ENCODE results near the gene RPS19BP1. TPM values are rescaled to one million over a fixed set of nuclear protein-coding genes. Genes with fewer than 3 reads are reported as not detected.

The RPS19BP1 gene
- total RNA-seq, 2 donors from 2014 or later = 65.5 to 70.3 TPM

GRCh38 chr22:39490135-39490798 lies 42.3 kb downstream of the RPS19BP1 start:
- H3K27ac Mint-ChIP-seq = no peak overlapping the region
- H3K36me3 Mint-ChIP-seq (ENCODE audit: low read depth) = no peaks in the 10 kb centered on the region
- Histone ChIP-seq H3K9me3 (ENCODE audit: control insufficient read depth, low read length) (no peaks in the 10 kb centered on the region), H3K27me3 (ENCODE audit: control insufficient read depth, insufficient read depth, low read length, poor library complexity, severe bottlenecking) (no peaks in the 10 kb centered on the region), H3K4me1 (ENCODE audit: control insufficient read depth, insufficient read depth, low read length) (no peaks in the 10 kb centered on the region), H3K36me3 (ENCODE audit: control insufficient read depth, insufficient read depth, low read length) (no peaks in the 10 kb centered on the region), H3K4me3 (ENCODE audit: low read length) (no peak overlapping the region), H3K27ac (ENCODE audit: low read depth, low read length) (no peak overlapping the region), H3K9ac (ENCODE audit: extremely low read depth, low read length, poor library complexity, severe bottlenecking) (no peak overlapping the region)
- peak; percentile 93 for DNase-seq
- peaks cover 2% of the 10 kb centered on the region for H3K4me1 Mint-ChIP-seq
- TF ChIP-seq CTCF (conservative IDR thresholded peaks at IDR 0.05) = no peak
- H3K9me3 Mint-ChIP-seq = no peaks in the 10 kb centered on the region
- H3K4me3 Mint-ChIP-seq = no peak overlapping the region
- 52% methylated on average over 5 to 13 of the region's 13 CpGs for WGBS, 2 experiments (ENCODE audit: insufficient coverage in 1 of 2, insufficient read length in 1 of 2)
- H3K27me3 Mint-ChIP-seq (ENCODE audit: insufficient read depth) = peaks cover 9% of the 10 kb centered on the region

GRCh38 chr22:39489094-39490068 lies 43.2 kb downstream of the RPS19BP1 start:
- DNase-seq = no peak
- 91 to 96% methylated on average over 8 to 17 of the region's 17 CpGs for whole genome bisulfite sequencing, 2 experiments (ENCODE audit: insufficient coverage in 1 of 2, insufficient read length in 1 of 2)

More at GRCh38 chr22:39489094-39490068, 43.2 kb downstream of the RPS19BP1 start:
- Mint-ChIP-seq H3K27me3 (ENCODE audit: insufficient read depth) (peaks cover 5% of the 10 kb centered on the region), H3K4me1 (peaks cover 2% of the 10 kb centered on the region), H3K36me3 (ENCODE audit: low read depth) (no peaks in the 10 kb centered on the region), H3K4me3 (no peak overlapping the region), H3K27ac (no peak overlapping the region), H3K9me3 (no peaks in the 10 kb centered on the region)
- Histone ChIP-seq H3K9ac (ENCODE audit: extremely low read depth, low read length, poor library complexity, severe bottlenecking) (no peak overlapping the region), H3K4me1 (ENCODE audit: control insufficient read depth, insufficient read depth, low read length) (no peaks in the 10 kb centered on the region), H3K4me3 (ENCODE audit: low read length) (no peak overlapping the region), H3K36me3 (ENCODE audit: control insufficient read depth, insufficient read depth, low read length) (no peaks in the 10 kb centered on the region), H3K27ac (ENCODE audit: low read depth, low read length) (no peak overlapping the region), H3K9me3 (ENCODE audit: control insufficient read depth, low read length) (no peaks in the 10 kb centered on the region), H3K27me3 (ENCODE audit: control insufficient read depth, insufficient read depth, low read length, poor library complexity, severe bottlenecking) (no peaks in the 10 kb centered on the region)
- no peak for TF ChIP-seq CTCF (conservative IDR thresholded peaks at IDR 0.05)
